Activated CD4-positive, alpha-beta T cell treated with anti-CD3 and anti-CD28 coated beads, Interleukin-2, amount 50 U/mL, for 48 hours (primary cell): ENCODE measurements around the gene FHIT.

Experiments
- DNase-seq, 2 experiments: peaks; one replicate each; pipeline ENCODE4 v3.0.0-alpha.2; 2020

Gene FHIT

GRCh38 chr3:60979461-60980341, 271.6 kb downstream of the FHIT start:
- DNase-seq = no peak

DNA sequence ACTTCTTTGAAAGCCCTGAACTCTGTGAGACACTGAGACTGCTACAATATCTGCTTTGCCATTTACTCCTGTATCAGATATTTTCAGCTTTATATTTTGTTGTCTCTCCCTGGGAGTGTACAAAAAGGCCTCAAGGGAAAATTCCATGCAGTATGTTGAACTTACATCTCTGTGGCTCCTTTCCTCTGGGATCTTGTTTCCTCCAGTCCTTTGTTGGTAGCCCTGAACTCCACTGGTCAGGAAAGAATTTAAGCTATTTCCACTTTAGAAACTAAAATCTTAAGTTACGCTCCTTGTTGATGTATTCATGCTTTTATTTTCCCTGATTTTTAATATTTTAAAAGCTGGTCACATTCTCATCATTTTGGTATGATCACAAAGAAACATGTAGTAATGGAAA, 277.9 kb downstream of the FHIT start:
- DNase-seq = no peak

- no peak for DNase-seq
Observed at GRCh38 chr3:60972599-60972998, 278.7 kb downstream of the FHIT start.

DNA sequence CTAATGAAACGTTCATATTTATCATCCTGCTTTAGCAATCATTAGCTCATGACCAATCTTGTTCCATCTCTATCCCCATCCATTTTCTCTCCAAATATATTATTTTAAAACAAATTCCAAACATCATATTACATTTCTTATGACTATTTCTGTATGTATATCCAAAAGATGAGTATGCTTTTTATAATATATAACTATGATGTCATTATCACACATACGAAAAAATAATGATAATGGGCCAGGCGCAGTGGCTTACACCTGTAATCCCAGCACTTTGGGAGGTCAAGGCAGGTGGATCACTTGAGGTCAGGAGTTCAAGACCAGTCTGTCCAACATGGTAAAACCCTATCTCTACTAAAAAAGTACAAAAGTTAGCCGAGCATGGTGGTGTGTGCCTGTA, 280.4 kb downstream of the FHIT start:
- no peak for DNase-seq

DNA sequence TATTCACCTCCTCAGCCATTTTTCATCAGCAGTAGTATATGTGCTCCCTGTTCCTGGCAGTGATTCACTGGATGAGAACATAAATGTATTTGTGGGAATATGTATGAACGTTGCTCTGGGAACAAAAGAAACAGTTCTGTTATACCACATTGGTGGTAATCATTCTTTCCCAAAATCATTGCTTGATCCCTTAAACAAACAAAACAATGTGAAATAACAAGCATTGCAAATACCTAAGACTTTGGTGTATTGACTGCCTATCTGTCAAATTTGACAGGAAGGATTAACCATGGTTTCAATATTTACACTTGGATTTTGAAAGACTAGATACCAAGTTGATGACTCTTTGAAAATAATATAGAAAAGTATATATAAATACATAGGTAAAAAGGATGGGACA, 284.1 kb downstream of the FHIT start:
- no peak for DNase-seq

DNA sequence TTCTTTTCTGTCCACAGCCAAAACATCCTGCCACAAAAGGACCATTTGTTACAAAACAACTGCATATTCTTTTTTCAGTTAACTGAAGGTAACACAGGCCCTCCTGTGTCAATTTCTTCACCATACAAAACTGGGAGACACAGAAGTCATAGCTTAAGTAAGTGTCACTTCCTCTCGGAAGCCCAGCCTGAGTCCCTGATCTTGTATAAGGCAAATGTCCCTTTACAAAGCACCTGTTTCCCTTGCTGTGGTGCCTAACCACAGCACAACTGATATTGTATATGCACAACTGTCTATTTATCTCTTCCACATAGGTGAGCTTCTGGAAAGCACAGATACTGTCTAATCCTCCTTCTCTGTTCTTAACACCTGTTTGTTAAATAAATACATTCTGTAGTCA, 293.7 kb downstream of the FHIT start:
- DNase-seq = no peak

- DNase-seq = no peak
Observed at GRCh38 chr3:60956729-60957128, 294.5 kb downstream of the FHIT start.

DNA sequence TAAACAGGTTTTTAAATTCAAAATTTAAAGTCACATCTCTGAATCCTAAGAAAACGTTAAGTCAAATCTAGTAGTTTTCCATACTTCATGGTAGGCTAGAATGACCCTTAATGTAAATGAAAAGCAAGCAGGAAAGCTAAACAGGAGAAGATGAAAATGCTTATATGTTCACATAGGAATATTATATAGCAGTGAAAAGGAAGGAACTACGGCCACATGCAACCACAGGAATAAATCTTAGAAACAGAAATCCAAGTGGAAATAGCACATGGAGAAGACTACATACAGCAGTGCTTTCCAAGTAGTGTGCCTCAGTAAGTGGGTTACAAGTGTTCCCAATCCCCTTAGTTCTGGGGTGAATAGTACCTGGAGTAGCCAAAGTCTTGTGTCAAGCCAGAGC, 296.2 kb downstream of the FHIT start:
- DNase-seq = no peak

- DNase-seq = no peak
Observed at GRCh38 chr3:60954048-60954447, 297.2 kb downstream of the FHIT start.

GRCh38 chr3:60953351-60953750, 297.9 kb downstream of the FHIT start:
- no peak for DNase-seq

GRCh38 chr3:60952055-60952454, 299.2 kb downstream of the FHIT start:
- no peak for DNase-seq

DNA sequence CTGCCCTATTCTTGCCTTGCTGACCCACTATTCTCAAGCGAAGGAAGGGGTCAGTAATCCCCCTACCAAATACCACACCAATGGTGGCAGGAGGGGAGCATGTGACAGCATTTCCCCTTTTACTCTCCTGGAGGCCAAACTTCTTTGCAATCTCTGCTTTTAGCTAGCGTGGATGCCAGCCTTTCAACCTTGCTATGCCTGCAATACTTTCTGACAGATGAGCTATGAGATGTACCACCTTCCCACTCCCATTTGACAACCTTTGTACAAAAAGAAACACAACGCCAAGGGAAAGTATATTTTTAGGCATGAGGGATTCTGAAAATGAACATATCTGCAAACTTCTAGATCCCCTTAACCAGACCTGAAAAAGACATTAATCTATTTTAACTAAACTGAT, 302.1 kb downstream of the FHIT start:
- DNase-seq = no peak

- no peak for DNase-seq
Observed at GRCh38 chr3:60948488-60948887, 302.8 kb downstream of the FHIT start.

DNA sequence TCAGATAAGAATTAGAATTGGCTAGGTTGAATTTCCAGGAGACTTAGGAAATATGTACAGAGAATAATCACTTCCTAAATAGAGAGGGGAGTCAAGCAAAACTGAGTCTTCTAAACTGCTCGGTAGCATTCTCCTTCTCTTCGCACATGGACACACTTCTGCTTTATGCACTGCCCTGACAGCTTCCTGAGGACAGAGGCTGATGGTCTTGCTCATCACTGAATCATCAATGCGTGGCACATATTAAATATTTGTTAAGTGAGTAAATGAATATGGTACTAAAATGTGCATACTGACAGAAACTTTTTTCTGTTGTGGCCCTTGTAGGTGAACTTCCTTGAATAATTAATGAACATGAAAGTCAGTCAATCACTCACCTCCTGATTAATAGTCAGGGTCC, 315.5 kb downstream of the FHIT start:
- no peak for DNase-seq

GRCh38 chr3:60933824-60934223, 317.4 kb downstream of the FHIT start:
- DNase-seq = no peak

DNA sequence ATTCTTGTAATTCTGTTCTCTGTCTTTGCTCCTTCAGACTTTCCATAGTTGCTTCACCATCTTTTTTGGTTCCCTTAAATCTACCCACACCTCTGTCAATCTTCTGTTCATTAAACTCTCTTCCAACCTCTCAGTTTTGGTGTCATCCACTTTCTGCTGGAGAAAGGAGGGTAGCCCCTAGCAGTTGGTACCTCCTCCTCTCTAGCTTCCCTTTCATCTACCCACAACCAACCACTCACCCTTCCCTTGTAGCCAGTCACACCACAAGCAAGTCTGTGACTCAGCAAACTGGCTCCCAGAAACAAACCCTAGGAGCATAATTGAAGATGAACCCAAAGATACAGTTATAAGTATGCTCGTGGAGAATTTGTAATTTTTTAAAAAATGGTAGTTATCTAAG, 318.6 kb downstream of the FHIT start:
- DNase-seq = no peak

DNA sequence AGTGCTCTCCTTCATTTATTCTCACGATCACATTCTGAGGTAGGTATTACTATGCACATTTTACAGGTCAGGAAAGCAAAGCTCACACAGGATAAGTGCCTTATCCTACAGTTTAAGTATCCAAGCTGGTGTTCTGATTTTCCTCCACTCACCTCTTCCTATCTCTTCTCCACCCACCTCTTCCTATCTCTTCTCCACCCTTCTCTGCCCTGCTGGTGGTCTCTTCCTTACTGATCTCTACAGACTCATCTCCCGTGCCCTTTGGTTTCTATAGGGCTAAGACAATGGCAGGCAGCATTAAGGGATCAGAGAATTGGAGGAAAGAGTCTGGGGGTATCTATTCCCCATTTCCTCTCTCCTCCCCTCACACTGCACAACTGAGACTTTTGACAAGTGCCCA, 319.1 kb downstream of the FHIT start:
- no peak for DNase-seq

- DNase-seq = no peak
Observed at GRCh38 chr3:60931452-60931851, 319.8 kb downstream of the FHIT start.

- DNase-seq = no peak
Observed at GRCh38 chr3:60920519-60920918, 330.7 kb downstream of the FHIT start.

- no peak for DNase-seq
Observed at GRCh38 chr3:60919296-60919695, 332.0 kb downstream of the FHIT start.

- no peak for DNase-seq
Observed at GRCh38 chr3:60917141-60917540, 334.1 kb downstream of the FHIT start.

- no peak for DNase-seq
Observed at GRCh38 chr3:60916546-60916945, 334.7 kb downstream of the FHIT start.

DNA sequence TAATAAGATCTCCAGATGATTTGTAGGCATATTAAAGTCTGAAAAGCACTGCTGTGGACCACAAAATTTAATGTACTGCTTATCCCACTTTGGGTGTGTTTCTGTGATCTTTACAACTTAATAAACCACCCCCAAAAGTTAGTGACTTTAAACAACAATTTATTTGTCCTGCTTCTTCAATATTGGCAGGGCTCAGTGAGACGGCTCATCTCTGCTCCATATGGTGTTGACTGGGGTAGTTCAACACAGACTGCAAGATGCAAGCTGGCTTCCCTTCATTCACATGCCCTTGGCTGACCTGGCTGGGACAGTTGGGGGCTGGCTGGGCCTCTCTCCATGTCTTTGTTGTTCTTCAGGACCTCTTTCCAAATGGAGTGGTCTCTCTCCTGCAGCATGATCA, 337.8 kb downstream of the FHIT start:
- no peak for DNase-seq

DNA sequence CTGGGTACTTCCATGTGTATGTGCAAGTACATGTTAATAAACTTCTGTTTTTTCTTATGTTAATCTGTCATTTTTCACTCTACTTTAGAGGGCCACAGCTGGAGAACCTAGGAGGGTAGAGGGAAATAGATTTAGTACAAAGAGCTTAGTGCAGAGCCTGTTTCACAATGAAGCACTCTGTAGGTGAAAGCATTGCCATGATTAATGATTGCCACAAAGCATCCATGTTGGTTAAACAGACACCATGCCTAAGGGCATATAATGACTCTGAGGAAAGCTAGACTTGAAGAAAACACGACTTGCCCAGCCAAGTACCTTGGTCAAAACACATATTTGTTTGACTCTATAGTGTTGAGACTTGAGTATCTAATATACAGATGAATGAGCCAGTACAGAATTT, 338.4 kb downstream of the FHIT start:
- no peak for DNase-seq

GRCh38 chr3:60912142-60912541, 339.1 kb downstream of the FHIT start:
- no peak for DNase-seq
